Measurements from ENCODE around the gene AKAP3.

The AKAP3 gene

DNA sequence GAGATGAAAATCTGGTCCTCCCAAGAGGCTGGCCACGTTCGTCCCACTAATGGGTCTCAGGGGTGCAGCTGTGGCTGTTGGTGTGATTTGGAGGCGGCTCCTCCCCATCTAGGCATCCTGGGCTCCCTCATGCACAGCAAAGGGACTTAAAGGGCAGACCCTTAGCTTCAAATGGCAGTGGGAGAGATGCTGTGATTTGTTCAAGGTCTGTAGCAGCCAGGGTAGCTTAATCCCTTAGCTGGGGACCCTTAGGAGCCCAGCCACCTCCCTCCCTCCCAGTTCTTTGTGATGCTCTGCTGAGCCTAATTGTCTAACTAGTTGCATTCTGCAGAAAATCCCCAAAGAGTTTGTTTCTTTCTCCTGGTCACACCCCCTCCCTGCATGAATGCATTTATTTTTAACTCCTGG, 68.6 kb downstream of the AKAP3 start:
- TF ChIP-seq FOXP2 (optimal IDR thresholded peaks at IDR 0.05; ENCODE audit: borderline replicate concordance, extremely low read depth, extremely low read length, insufficient read depth): no peak

DNA sequence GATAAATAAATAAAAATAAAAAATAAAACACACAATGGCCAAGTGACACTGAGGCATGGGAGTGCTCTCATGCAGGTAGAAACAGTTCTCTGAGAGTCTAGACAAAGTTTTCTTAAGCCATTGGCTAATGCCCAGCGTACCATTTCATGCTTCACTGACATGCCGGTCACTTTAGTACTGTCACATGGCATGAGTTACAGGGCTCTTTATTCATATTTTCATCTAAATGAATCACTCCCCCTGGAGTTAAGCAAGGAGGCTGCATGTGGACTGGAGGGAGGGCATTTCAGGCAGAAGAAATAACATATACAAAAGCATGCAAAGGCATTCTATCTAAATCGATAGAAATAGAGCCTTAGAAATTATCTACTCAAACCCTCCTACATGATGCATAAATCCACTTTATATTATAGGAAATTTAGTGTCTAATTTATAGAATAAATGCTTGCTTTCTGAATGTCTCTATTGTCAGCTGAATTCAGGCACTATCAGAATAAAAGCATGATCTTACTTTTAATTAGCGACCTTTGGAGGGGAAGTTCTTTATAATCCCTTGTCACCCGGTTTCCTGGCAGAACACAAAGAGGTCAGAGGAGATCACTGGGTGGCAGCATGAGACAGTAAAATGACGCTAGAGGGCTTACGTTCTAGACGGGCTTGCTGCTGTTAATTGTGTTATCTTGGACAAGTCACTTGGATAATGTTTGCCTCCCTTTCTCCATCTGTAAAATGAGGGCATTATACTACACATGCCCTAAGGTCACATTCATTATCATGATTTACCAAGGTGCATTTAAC, 69.3 kb downstream of the AKAP3 start:
- TF ChIP-seq POLR2AphosphoS5 (IDR thresholded peaks at IDR 0.05; ENCODE audit: low read depth, low read length) (no peak), TAF1 (IDR thresholded peaks at IDR 0.05; ENCODE audit: borderline replicate concordance, insufficient read depth, low read length) (no peak), FOXP2 (optimal IDR thresholded peaks at IDR 0.05; ENCODE audit: borderline replicate concordance, extremely low read depth, extremely low read length, insufficient read depth) (no peak)
- TF ChIP-seq, protein P1, sequence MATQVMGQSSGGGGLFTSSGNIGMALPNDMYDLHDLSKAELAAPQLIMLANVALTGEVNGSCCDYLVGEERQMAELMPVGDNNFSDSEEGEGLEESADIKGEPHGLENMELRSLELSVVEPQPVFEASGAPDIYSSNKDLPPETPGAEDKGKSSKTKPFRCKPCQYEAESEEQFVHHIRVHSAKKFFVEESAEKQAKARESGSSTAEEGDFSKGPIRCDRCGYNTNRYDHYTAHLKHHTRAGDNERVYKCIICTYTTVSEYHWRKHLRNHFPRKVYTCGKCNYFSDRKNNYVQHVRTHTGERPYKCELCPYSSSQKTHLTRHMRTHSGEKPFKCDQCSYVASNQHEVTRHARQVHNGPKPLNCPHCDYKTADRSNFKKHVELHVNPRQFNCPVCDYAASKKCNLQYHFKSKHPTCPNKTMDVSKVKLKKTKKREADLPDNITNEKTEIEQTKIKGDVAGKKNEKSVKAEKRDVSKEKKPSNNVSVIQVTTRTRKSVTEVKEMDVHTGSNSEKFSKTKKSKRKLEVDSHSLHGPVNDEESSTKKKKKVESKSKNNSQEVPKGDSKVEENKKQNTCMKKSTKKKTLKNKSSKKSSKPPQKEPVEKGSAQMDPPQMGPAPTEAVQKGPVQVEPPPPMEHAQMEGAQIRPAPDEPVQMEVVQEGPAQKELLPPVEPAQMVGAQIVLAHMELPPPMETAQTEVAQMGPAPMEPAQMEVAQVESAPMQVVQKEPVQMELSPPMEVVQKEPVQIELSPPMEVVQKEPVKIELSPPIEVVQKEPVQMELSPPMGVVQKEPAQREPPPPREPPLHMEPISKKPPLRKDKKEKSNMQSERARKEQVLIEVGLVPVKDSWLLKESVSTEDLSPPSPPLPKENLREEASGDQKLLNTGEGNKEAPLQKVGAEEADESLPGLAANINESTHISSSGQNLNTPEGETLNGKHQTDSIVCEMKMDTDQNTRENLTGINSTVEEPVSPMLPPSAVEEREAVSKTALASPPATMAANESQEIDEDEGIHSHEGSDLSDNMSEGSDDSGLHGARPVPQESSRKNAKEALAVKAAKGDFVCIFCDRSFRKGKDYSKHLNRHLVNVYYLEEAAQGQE (IDR thresholded peaks at IDR 0.05; ENCODE audit: insufficient read depth in 1 of 2, low read depth in 2 of 2, low read length in 2 of 2): no peak

DNA sequence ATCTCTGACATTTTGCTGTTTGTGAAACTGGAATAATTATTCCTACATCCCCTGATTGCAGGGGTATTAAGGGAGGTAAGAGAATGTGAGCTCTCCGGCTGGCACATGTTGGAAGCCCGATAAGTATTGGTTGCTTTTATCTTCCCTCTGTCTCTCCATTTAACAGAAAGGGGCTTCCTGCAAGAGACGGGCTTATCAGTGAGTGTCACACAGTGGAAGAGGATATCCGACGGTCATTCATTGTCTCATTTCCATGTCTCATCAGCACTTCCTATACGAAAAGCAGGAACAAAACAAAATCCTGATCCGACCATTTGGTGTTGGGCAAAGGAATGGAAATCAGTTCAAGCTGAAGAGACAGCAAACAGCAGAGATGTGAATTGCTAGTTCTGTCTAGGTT, 76.2 kb downstream of the AKAP3 start:
- TF ChIP-seq FOXP2 (optimal IDR thresholded peaks at IDR 0.05; ENCODE audit: borderline replicate concordance, extremely low read depth, extremely low read length, insufficient read depth) (no peak), POLR2AphosphoS5 (IDR thresholded peaks at IDR 0.05; ENCODE audit: low read depth, low read length) (no peak), SIN3A (IDR thresholded peaks at IDR 0.05; ENCODE audit: borderline replicate concordance, insufficient read depth, low read length) (no peak), TAF1 (IDR thresholded peaks at IDR 0.05; ENCODE audit: borderline replicate concordance, insufficient read depth, low read length) (no peak)
- TF ChIP-seq, protein P1 (IDR thresholded peaks at IDR 0.05; ENCODE audit: insufficient read depth in 1 of 2, low read depth in 2 of 2, low read length in 2 of 2): no peak

DNA sequence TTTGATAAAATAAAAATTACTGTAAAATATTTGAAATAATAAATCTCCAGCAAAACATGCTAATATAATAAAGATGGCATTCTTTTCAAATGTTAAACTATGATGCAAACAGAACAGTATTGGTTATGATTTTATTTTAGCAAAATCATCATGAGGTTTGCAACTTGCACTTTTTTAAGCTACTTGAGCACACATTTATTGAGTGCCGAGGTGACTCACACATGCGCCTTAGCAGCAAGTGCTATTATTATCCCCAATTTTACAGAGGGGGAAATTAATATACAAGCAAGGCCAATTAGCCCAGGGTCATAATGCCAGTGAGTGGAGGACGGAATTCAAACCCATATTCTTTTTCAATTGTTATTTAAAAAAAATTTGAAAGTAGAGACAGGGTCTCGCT, 79.6 kb downstream of the AKAP3 start:
- TF ChIP-seq SIN3A (IDR thresholded peaks at IDR 0.05; ENCODE audit: borderline replicate concordance, insufficient read depth, low read length) (no peak), FOXP2 (optimal IDR thresholded peaks at IDR 0.05; ENCODE audit: borderline replicate concordance, extremely low read depth, extremely low read length, insufficient read depth) (no peak), POLR2AphosphoS5 (IDR thresholded peaks at IDR 0.05; ENCODE audit: low read depth, low read length) (no peak), TAF1 (IDR thresholded peaks at IDR 0.05; ENCODE audit: borderline replicate concordance, insufficient read depth, low read length) (no peak)
- TF ChIP-seq, protein P1 (IDR thresholded peaks at IDR 0.05; ENCODE audit: insufficient read depth in 1 of 2, low read depth in 2 of 2, low read length in 2 of 2): no peak

DNA sequence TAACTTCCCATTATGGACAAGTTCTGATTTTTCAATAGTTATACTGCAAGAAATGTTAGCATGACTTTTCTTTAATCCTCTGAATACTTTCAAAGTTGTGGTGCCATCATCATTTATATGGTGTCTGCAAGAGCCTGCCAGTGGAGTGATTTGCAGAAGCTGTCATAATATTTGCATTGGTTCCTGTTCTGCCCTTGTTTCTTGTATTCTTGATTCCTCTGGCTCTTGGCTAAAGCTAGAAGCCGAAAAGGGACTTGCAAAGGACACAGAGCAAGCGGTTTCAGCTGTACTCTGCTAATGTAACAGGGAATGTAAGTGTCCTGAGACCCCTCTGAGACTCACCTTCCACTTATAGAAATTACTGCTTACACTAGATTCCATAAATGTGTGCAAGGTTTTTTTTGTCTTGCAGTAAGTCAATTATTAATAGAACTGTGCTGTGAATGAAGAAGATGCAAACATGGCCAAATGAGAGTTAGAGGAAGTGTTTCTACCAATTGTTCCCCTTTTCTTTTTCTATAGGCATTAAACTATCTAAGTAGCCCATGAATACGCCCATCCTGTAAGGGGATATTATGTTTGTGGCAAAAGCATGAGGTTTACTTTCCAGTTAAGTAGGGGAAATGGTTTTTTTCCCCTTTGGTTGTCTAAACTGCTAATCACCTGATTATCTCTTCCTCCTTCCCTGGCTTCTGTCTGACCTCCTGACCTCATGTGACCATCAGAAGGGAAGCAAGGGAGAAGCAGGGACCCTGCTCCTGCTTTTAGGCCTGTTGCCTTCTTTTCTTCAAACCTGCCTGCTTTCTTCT, 81.6 kb downstream of the AKAP3 start:
- TF ChIP-seq SIN3A (IDR thresholded peaks at IDR 0.05; ENCODE audit: borderline replicate concordance, insufficient read depth, low read length) (no peak), POLR2AphosphoS5 (IDR thresholded peaks at IDR 0.05; ENCODE audit: low read depth, low read length) (no peak), FOXP2 (optimal IDR thresholded peaks at IDR 0.05; ENCODE audit: borderline replicate concordance, extremely low read depth, extremely low read length, insufficient read depth) (no peak)

DNA sequence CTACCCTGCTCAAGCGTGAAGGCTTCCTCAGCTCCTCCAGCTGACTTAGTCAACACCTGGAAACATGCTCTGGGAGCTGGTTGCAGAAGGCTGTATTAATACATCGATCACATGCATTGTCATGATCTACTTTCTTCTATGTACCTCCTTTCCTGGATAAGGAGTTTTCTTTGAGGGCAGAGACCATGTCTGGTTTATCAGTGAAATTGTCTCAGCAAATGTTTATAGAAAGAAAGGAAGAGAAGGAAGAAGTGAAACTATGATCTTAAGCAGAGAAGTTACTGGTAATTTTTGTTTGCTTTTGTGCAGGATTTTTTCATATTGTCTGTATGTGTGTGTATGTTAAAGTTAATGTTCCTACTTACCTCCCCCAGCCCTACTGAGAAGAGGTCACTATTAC, 82.4 kb downstream of the AKAP3 start:
- TF ChIP-seq, protein P1 (IDR thresholded peaks at IDR 0.05; ENCODE audit: insufficient read depth in 1 of 2, low read depth in 2 of 2, low read length in 2 of 2): no peak
- TF ChIP-seq SIN3A (IDR thresholded peaks at IDR 0.05; ENCODE audit: borderline replicate concordance, insufficient read depth, low read length) (no peak), FOXP2 (optimal IDR thresholded peaks at IDR 0.05; ENCODE audit: borderline replicate concordance, extremely low read depth, extremely low read length, insufficient read depth) (no peak), POLR2AphosphoS5 (IDR thresholded peaks at IDR 0.05; ENCODE audit: low read depth, low read length) (no peak), TAF1 (IDR thresholded peaks at IDR 0.05; ENCODE audit: borderline replicate concordance, insufficient read depth, low read length) (no peak)
